Neural cell (in vitro differentiated cells): ENCODE results near the gene P3H1. TPM values are rescaled to one million over a fixed set of nuclear protein-coding genes. Genes with fewer than 3 reads are reported as not detected.

Experiments
- H2AFZ ChIP-seq: fragments of 200-600, 300-800 bp; sonication (generic), shearing (Covaris generic); 2 replicates; pipeline ENCODE4 v1.6.0; 2014; ENCODE audit warnings: low read depth, mild to moderate bottlenecking, antibody characterized with exemption, low read length, moderate library complexity
- H3F3A ChIP-seq: fragments of 200-600 bp; shearing (Covaris generic); 2 replicates; pipeline ENCODE4 v1.6.1; 2016; ENCODE audit warnings: mild to moderate bottlenecking, moderate library complexity, mixed read lengths, antibody characterized with exemption, low read length; ENCODE audit not compliant: insufficient read depth, poor library complexity, severe bottlenecking
- H3K27ac ChIP-seq: fragments of 200-600, 300-800 bp; sonication (generic), shearing (Covaris generic); 2 replicates; pipeline ENCODE4 v1.5.1; 2014; ENCODE audit warnings: mild to moderate bottlenecking, low read length, moderate library complexity
- H3K27me3 ChIP-seq: fragments of 300-800, 200-600 bp; sonication (generic), shearing (Covaris generic); 2 replicates; pipeline ENCODE4 v1.6.0; 2014; ENCODE audit warnings: mild to moderate bottlenecking, low read depth, low read length, moderate library complexity; ENCODE audit not compliant: insufficient read depth
- H3K36me3 ChIP-seq: fragments of 300-800, 200-600 bp; sonication (generic), shearing (Covaris generic); 2 replicates; pipeline ENCODE4 v1.5.1; 2014; ENCODE audit warnings: mild to moderate bottlenecking, antibody characterized with exemption, low read length, moderate library complexity; ENCODE audit not compliant: insufficient read depth
- H3K4me2 ChIP-seq: fragments of 300-800, 200-600 bp; sonication (generic), shearing (Covaris generic); 2 replicates; pipeline ENCODE4 v1.6.0; 2014; ENCODE audit warnings: mild to moderate bottlenecking, low read length
- H3K4me3 ChIP-seq: fragments of 300-800, 200-600 bp; sonication (generic), shearing (Covaris generic); 2 replicates; pipeline ENCODE4 v1.5.1; 2014; ENCODE audit warnings: mild to moderate bottlenecking, low read length, moderate library complexity
- H3K79me2 ChIP-seq: fragments of 200-600 bp; shearing (Covaris generic); replicated peaks from 2 replicates; pipeline ENCODE4 v1.6.0; 2014; ENCODE audit warnings: mild to moderate bottlenecking, low read length, moderate library complexity; ENCODE audit not compliant: insufficient read depth
- H3K9ac ChIP-seq: fragments of 300-800, 200-600 bp; sonication (generic), shearing (Covaris generic); 2 replicates; pipeline ENCODE4 v1.6.1; 2016; ENCODE audit warnings: mild to moderate bottlenecking, low read length, mixed read lengths
- H3K9me2 ChIP-seq: fragments of 200-600 bp; shearing (Covaris generic); 2 replicates; pipeline ENCODE4 v1.6.1; 2016; ENCODE audit warnings: mild to moderate bottlenecking, low read length, mixed read lengths; ENCODE audit not compliant: insufficient read depth
- H3K9me3 ChIP-seq: fragments of 200-600, 300-800 bp; sonication (generic), shearing (Covaris generic); 2 replicates; pipeline ENCODE4 v1.6.1; 2016; ENCODE audit warnings: mild to moderate bottlenecking, mixed run types, low read length, moderate library complexity, mixed read lengths
- H4K20me1 ChIP-seq: fragments of 200-600 bp; shearing (Covaris generic); 2 replicates; pipeline ENCODE4 v1.6.1; 2016; ENCODE audit warnings: mild to moderate bottlenecking, mixed run types; ENCODE audit not compliant: insufficient read depth
- CTCF ChIP-seq: fragments of 450-650 bp; IDR thresholded peaks from 2 replicates; pipeline ENCODE4 v1.5.1; 2014; ENCODE audit warnings: antibody characterized with exemption, mild to moderate bottlenecking, moderate library complexity; ENCODE audit not compliant: poor library complexity, severe bottlenecking
- EP300 ChIP-seq: fragments of 450-650 bp; conservative IDR thresholded peaks from 2 replicates; pipeline ENCODE4 v1.6.1; 2014; ENCODE audit warnings: antibody characterized with exemption, mild to moderate bottlenecking, moderate library complexity; ENCODE audit not compliant: poor library complexity, severe bottlenecking
- EZH2 ChIP-seq: fragments of 200-600, 300-800 bp; shearing (Covaris generic), sonication (generic); IDR thresholded peaks from 2 replicates; pipeline ENCODE4 v1.6.1; 2014; ENCODE audit warnings: antibody characterized with exemption, low read length, borderline replicate concordance, mild to moderate bottlenecking; ENCODE audit not compliant: insufficient read depth, poor library complexity, severe bottlenecking
- MXI1 ChIP-seq: fragments of 450-650 bp; conservative IDR thresholded peaks from 2 replicates; pipeline ENCODE4 v1.6.1; 2014; ENCODE audit warnings: antibody characterized with exemption, mild to moderate bottlenecking; ENCODE audit not compliant: poor library complexity, severe bottlenecking
- POLR2AphosphoS5 ChIP-seq: IDR thresholded peaks from 2 replicates; pipeline ENCODE4 v1.6.1; 2012
- RAD21 ChIP-seq: fragments of 450-650 bp; conservative IDR thresholded peaks from 2 replicates; pipeline ENCODE4 v1.6.1; 2014; ENCODE audit warnings: antibody characterized with exemption, mild to moderate bottlenecking, moderate library complexity
- REST ChIP-seq: IDR thresholded peaks from 2 replicates; pipeline ENCODE4 v1.6.1; 2012; ENCODE audit warnings: borderline replicate concordance
- TAF1 ChIP-seq: IDR thresholded peaks from 2 replicates; pipeline ENCODE4 v1.6.1; 2012; ENCODE audit warnings: low read depth
- polyA plus RNA-seq: library from polyadenylated mRNA; depleted of rRNA; stranded (reverse); fragments of >200 nt; gene quantifications from 2 replicates; pipeline ENCODE4 v1.2.3, GENCODE V29; 2014

Gene P3H1
- polyA plus RNA-seq, 1 donor from 2014 or later, result 32.4 TPM

DNA sequence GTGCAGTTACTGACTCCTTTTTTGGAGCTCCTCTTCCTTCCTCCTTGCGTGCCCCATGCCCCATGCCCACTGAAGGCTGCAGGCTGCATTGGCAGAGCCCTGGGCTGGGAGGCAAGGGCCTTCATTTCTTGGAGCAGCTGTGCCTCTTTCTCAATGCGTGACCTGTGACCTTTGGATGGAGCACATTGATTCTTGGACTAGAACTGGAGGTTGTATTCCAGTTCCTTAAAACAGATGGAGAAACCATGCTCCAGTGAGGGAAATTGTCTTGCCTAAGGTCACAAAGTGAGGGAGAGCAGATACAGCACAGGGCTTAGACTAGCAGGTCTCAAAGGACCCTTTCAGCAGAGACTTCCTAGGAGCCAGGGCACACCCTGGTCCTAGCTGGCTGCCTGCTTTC lies 27.0 kb upstream of the P3H1 start:
- Histone ChIP-seq H2AFZ (no peak overlapping the region), H3K9me3 (no peaks in the 10 kb centered on the region), H3F3A (no peaks in the 10 kb centered on the region), H3K9me2 (no peaks in the 10 kb centered on the region), H3K27me3 (no peaks in the 10 kb centered on the region), H3K9ac (no peak overlapping the region), H3K79me2 (no peaks in the 10 kb centered on the region), H3K4me2 (no peak overlapping the region), H3K4me3 (no peak overlapping the region), H3K36me3 (no peaks in the 10 kb centered on the region), H3K27ac (no peak overlapping the region), H4K20me1 (no peaks in the 10 kb centered on the region)
- TF ChIP-seq MXI1 (no peak), POLR2AphosphoS5 (no peak), CTCF (no peak), RAD21 (no peak), EZH2 (no peak), TAF1 (no peak)

DNA sequence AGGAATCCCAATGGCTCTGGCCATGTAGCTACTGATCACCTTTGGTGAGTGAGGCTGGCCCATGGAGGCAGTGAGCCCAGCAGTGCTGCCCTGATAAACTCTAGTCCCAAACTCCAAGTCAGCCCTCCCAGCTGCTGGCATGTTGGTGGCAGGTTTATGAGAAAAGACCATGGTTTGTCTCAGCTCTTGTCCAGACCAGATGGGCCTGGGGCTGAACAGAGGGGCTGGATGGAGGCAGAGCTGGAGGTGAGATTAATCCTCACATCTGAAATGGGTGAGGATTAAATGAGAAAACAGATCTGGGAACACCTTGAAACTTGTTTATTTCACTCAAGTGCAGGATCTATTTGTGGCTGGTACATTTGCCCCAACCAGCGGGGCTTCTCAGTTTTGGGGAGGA lies 21.2 kb upstream of the P3H1 start:
- H3K9ac ChIP-seq, result no peak overlapping the region
- no peaks in the 10 kb centered on the region for H3K9me3 ChIP-seq
- H2AFZ ChIP-seq, result no peak overlapping the region
- H3K4me3 ChIP-seq, result no peak overlapping the region
- H3K27ac ChIP-seq, result no peak overlapping the region
- H3K9me2 ChIP-seq, result no peaks in the 10 kb centered on the region
- TF ChIP-seq REST, result no peak
- TF ChIP-seq CTCF, result no peak
- no peak for TF ChIP-seq RAD21
- no peak for TF ChIP-seq EP300
- TF ChIP-seq POLR2AphosphoS5, result no peak
- H4K20me1 ChIP-seq, result no peaks in the 10 kb centered on the region
- no peaks in the 10 kb centered on the region for H3F3A ChIP-seq
- H3K4me2 ChIP-seq, result no peak overlapping the region
- no peaks in the 10 kb centered on the region for H3K36me3 ChIP-seq
- no peaks in the 10 kb centered on the region for H3K27me3 ChIP-seq
- H3K79me2 ChIP-seq, result no peaks in the 10 kb centered on the region
